Peyer's patch (tissue), 4 donors: ENCODE results near the gene PARP15.

ENCODE experiments used
- POLR2A ChIP-seq, 2 donors: fragments of 450-650 bp; IDR thresholded peaks; one replicate each; pipeline ENCODE4 v1.5.1; 2017; ENCODE audit warnings: antibody characterized with exemption in 2 of 2, mild to moderate bottlenecking in 2 of 2, moderate library complexity in 2 of 2
- TF ChIP-seq, protein P1 (sequence below), 6 experiments: fragments of 450-650 bp in 4 of 6; fragments of 200-600 bp in 2 of 6; sonication (generic) in 1 of 6; IDR thresholded peaks; one replicate each; pipeline ENCODE4 v1.5.1; 2017 to 2019; ENCODE audit warnings: antibody characterized with exemption in 6 of 6, mild to moderate bottlenecking in 3 of 6, moderate library complexity in 1 of 6

DNA sequence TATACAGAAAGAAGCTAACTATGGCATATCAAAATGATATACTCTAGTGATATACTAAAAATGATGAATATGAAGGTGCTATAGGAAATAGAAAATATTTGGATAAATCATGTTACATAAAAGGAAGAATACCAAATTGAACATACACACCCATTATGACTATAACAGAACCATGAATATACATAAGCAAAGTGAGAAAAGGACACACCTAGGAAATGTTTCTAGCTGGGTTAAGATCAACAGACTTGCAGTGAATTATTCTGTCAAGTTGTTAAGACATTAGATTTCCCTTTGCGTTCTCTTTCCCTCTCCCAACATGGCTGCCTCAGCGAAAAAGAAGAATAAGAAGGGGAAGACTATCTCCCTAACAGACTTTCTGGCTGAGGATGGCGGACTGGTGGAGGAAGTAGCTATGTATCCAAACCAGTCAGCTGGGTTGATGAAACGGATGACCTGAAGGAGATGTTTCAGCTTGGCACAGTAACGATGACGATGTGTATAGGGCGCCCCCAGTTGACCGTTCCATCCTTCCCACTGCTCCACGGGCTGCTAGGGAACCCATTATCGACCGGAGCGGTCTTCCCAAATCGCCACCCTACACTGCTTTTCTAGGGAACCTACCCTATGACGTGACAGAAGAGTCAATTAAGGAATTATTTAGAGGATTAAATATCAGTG lies 83.0 kb downstream of the PARP15 start:
- TF ChIP-seq, protein P1, sequence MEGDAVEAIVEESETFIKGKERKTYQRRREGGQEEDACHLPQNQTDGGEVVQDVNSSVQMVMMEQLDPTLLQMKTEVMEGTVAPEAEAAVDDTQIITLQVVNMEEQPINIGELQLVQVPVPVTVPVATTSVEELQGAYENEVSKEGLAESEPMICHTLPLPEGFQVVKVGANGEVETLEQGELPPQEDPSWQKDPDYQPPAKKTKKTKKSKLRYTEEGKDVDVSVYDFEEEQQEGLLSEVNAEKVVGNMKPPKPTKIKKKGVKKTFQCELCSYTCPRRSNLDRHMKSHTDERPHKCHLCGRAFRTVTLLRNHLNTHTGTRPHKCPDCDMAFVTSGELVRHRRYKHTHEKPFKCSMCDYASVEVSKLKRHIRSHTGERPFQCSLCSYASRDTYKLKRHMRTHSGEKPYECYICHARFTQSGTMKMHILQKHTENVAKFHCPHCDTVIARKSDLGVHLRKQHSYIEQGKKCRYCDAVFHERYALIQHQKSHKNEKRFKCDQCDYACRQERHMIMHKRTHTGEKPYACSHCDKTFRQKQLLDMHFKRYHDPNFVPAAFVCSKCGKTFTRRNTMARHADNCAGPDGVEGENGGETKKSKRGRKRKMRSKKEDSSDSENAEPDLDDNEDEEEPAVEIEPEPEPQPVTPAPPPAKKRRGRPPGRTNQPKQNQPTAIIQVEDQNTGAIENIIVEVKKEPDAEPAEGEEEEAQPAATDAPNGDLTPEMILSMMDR (IDR thresholded peaks at IDR 0.05), result no peak
- no peak for TF ChIP-seq POLR2A (IDR thresholded peaks at IDR 0.05)
